Naive thymus-derived CD8-positive, alpha-beta T cell (primary cell): ENCODE measurements around the gene NMT2. TPM values are rescaled to one million over a fixed set of nuclear protein-coding genes. Genes with fewer than 3 reads are reported as not detected.

ENCODE experiments used
- ATAC-seq, 2 donors: fragments of 150-1000 bp; cut with Tn5 transposase in 1 of 2; sonication (Bioruptor Pico), chemical (Tn5 transposase) in 1 of 2; 1 replicate in 1 of 2; 2 replicates in 1 of 2; pipeline ENCODE4 v1.10.0; 2021; ENCODE audit warnings: mild to moderate bottlenecking in 2 of 2, moderate library complexity in 2 of 2
- POLR2A ChIA-PET: fragments of 350-600 bp; sonication (Branson Sonifier 250); formaldehyde crosslinking; loops from one replicate; lab custom pipeline; 2021; ENCODE audit warnings: antibody characterized with exemption; lab: Charles Lee
- DNase-seq, 10 donors: peaks; one replicate each; pipeline versions ENCODE4 v3.0.0 to v3.0.0-alpha.2; 2020 to 2022
- H3K27ac Mint-ChIP-seq, 10 donors: one replicate each; pipeline ENCODE4 v1.8.0; 2020 to 2022; ENCODE audit warnings: mild to moderate bottlenecking in 10 of 10, mixed read lengths in 10 of 10, moderate library complexity in 4 of 10, inconsistent platforms in 1 of 10
- H3K27me3 Mint-ChIP-seq, 5 donors: one replicate each; pipeline ENCODE4 v1.8.0; 2021 to 2022; ENCODE audit warnings: mixed read lengths in 5 of 5
- H3K36me3 Mint-ChIP-seq, 3 donors: one replicate each; pipeline ENCODE4 v1.8.0; 2020 to 2022; ENCODE audit warnings: mixed read lengths in 3 of 3, mild to moderate bottlenecking in 2 of 3, inconsistent platforms in 1 of 3
- H3K4me1 Mint-ChIP-seq, 4 donors: one replicate each; pipeline ENCODE4 v1.8.0; 2021 to 2022; ENCODE audit warnings: mixed read lengths in 4 of 4
- H3K4me3 Mint-ChIP-seq, 10 donors: one replicate each; pipeline ENCODE4 v1.8.0; 2020 to 2022; ENCODE audit warnings: mild to moderate bottlenecking in 10 of 10, mixed read lengths in 10 of 10, moderate library complexity in 6 of 10, inconsistent platforms in 1 of 10
- H3K9me3 Mint-ChIP-seq, 9 donors: one replicate each; pipeline ENCODE4 v1.8.0; 2020 to 2022; ENCODE audit warnings: mixed read lengths in 9 of 9, mild to moderate bottlenecking in 3 of 9, inconsistent platforms in 1 of 9, moderate library complexity in 1 of 9
- polyA plus RNA-seq, 3 donors: library from polyadenylated mRNA; unstranded; fragments of 300-500 nt; fragmentation: Illumina TruSeq; gene quantifications; one replicate each; pipeline ENCODE4 v1.2.3, GENCODE V29; 2021
- total RNA-seq, 8 experiments: library from RNA in 2 of 8; stranded (reverse) in 2 of 8; gene quantifications; one replicate each; pipeline ENCODE4 v1.2.3 and lab custom pipeline; 2021 to 2026

NMT2 gene
- total and polyA plus RNA-seq, 5 experiments from 2014 or later: 31.7 to 86.4 (median 40.4) TPM

DNA sequence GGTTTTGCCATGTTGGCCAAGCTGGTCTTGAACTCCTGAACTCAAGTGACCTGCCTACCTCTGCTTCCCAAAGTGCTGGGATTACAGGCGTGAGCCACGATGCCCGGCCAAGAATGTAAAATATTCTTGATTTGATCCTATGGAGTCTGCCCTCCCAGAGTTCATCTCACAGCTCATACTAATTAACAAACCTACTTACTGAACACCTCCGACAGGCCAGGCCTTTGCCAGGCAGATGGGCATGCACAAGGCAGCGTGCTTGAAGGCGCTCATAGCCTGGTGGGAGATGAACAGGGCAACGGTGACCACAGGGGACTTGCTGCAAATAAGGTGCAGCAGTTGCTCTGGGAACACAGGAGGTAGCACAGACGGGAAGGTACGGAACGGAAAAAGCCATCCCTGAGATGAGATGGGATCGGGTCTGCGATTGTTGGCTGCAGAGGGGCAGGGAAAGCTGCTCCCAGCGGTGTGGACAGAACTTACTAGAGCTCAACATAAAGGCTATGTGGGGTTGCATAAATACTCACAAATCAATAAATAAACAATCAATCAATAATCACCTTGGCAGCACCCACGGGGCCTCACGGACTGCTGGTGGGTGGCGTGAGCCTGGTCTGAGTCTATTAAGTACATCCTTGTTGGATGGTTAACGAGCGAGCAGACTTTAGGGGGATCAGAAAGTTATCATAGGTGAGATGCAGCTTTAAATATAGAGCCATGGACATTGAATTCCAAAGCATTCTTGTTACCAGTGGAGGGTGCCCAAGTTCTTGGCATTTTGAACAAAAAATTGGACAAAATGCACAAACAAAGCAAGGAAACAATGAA lies 84.6 kb downstream of the NMT2 start:
- Mint-ChIP-seq H3K4me3 (peak overlapping the region in 6 of 10 donors; percentile 9 to 42 (median 36)), H3K27me3 (no peaks in the 10 kb centered on the region), H3K4me1 (peaks cover 0 to 15% (median 0%) of the 10 kb centered on the region in 4 donors), H3K36me3 (no peaks in the 10 kb centered on the region), H3K9me3 (no peaks in the 10 kb centered on the region), H3K27ac (peak overlapping the region in 4 of 10 donors; percentile 24 to 73 (median 46))
- ATAC-seq (no peak), DNase-seq (no peak)
- POLR2A ChIA-PET: interaction anchor here (0.6 kb wide), 1 partner anchor 11 kb away, joined by 3 read pairs; no protein-coding TSS in a partner anchor

DNA sequence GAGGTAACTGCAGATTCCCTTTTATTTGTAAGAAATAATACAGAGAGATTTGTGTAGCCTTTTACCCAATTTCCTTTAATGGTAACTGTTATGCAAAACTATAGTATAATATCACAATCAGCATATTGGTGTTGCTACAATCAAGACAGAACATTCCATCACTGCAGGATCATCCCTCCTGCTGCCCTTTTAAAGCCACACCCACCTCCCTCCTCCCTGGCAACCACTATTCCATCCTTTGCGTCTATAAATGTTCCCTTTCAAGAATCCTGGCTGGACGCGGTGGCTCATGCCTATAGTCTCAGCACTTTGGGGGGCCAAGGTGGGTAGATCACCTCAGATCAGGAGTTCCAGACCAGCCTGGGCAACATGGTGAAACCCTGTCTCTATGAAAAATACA lies 93.1 kb downstream of the NMT2 start:
- Mint-ChIP-seq H3K9me3 (no peaks in the 10 kb centered on the region), H3K4me1 (no peaks in the 10 kb centered on the region), H3K27ac (peak overlapping the region in 1 of 10 donors; percentile 59), H3K36me3 (peaks cover 0 to 3% (median 0%) of the 10 kb centered on the region in 3 donors), H3K4me3 (no peak overlapping the region), H3K27me3 (peaks cover 0 to 5% (median 0%) of the 10 kb centered on the region in 5 donors)
- DNase-seq (no peak), ATAC-seq (no peak)
- POLR2A ChIA-PET: no interaction called here

DNA sequence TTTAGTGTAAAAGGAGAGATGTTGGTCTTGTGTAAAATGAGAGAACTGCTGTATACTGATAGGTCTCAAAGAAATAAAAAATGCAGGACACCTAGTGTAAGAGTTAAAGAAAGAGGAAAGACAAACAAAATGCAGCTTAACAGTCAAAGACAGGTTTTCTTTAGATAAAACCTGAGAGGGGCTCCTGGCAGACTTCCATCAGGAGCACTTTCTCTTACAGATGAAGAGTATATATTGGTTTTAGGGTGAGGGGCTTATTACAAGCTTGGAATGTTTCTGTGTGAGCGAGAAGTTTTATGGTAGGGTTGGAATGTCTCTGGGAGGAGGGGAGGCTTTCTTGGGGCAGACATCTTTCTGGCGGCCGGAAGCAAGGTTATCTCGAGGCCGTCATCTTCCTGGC lies 96.1 kb downstream of the NMT2 start:
- H3K4me3 Mint-ChIP-seq: no peak overlapping the region

DNA sequence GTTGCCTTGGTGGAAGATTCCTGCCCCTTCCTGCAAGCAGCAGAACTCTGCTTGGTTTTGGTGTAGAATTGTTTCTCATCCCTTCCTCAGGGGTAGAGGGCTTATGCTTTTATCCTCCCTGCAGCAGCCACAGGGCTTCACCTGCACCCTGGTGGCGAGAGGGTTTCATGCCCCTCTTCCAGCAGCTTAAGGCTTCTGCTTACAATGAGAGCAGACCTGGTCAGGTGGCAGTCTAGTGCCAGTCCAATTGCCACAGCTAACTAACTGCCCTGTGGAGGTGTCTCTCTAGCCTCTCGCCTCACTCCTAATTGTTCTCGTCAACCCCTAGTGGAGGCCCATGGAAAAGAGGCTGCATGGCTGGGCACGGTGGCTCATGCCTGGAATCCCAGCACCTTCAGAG lies 99.3 kb downstream of the NMT2 start:
- peaks cover 0 to 6% (median 3%) of the 10 kb centered on the region in 3 donors for H3K36me3 Mint-ChIP-seq
- DNase-seq: no peak
- POLR2A ChIA-PET: no interaction called here
- ATAC-seq: no peak
- no peak overlapping the region for H3K27ac Mint-ChIP-seq
- peaks cover 0 to 11% (median 4%) of the 10 kb centered on the region in 9 donors for H3K9me3 Mint-ChIP-seq
- H3K4me3 Mint-ChIP-seq: no peak overlapping the region
- H3K4me1 Mint-ChIP-seq: no peaks in the 10 kb centered on the region
- peaks cover 2 to 13% (median 4%) of the 10 kb centered on the region in 5 donors for H3K27me3 Mint-ChIP-seq

More for the DNA sequence above, 96.1 kb downstream of the NMT2 start:
- no peak overlapping the region for H3K27ac Mint-ChIP-seq
- ATAC-seq: no peak
- peaks cover 0 to 9% (median 1%) of the 10 kb centered on the region in 5 donors for H3K27me3 Mint-ChIP-seq
- H3K4me1 Mint-ChIP-seq: no peaks in the 10 kb centered on the region
- DNase-seq: no peak
- POLR2A ChIA-PET: no interaction called here
- peaks cover 0 to 3% (median 0%) of the 10 kb centered on the region in 3 donors for H3K36me3 Mint-ChIP-seq
- peaks cover 0 to 7% (median 0%) of the 10 kb centered on the region in 9 donors for H3K9me3 Mint-ChIP-seq

DNA sequence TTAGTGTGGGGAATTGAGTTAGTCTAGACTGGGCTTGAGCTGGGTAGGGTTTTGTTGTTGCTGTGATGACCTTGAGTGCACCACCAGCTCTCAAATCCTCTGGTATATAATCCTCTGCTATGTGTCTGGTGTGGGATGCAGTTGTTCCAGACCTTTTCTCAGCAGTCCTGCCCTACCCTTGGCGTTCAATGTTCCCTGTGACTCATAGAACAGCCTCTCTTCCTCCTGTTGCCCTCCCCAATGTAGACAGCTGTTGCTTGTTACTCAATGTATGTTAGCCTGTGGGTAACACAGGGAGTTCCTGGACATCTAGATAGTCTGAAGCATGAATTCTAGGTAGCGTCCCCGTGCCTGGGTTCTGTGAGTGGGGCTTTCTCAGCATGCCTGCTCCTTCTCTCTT lies 99.7 kb downstream of the NMT2 start:
- peaks cover 0 to 11% (median 4%) of the 10 kb centered on the region in 9 donors for H3K9me3 Mint-ChIP-seq
- H3K36me3 Mint-ChIP-seq: peaks cover 0 to 6% (median 3%) of the 10 kb centered on the region in 3 donors
- H3K4me1 Mint-ChIP-seq: no peaks in the 10 kb centered on the region
- H3K4me3 Mint-ChIP-seq: no peak overlapping the region
- POLR2A ChIA-PET: no interaction called here
- no peak overlapping the region for H3K27ac Mint-ChIP-seq
- peaks cover 2 to 13% (median 4%) of the 10 kb centered on the region in 5 donors for H3K27me3 Mint-ChIP-seq
- ATAC-seq: no peak
- DNase-seq: no peak

DNA sequence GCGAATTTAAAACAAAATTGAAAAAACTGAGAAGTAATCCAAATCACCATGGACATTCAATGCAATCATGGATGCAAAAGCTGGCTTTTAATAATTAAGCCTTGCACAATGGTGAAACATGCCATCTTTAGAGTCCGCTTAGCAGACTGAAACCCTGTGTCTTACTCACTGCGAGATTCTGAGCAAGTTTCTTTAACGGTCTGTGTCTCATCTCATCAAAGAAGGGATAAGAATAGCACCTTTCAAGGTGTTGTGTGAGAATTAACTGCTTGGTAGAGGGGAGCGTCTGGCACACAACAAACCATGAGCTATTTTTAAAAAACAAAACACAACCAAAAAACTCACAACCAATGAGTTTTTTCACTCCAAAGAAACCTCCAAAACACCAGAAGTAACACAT lies 101.3 kb downstream of the NMT2 start:
- peaks cover 2 to 8% (median 4%) of the 10 kb centered on the region in 5 donors for H3K27me3 Mint-ChIP-seq
- POLR2A ChIA-PET: interaction anchor here (0.6 kb wide), 1 partner anchor 36 kb away, joined by 3 read pairs; no protein-coding TSS in a partner anchor
- no peak overlapping the region for H3K4me3 Mint-ChIP-seq
- no peaks in the 10 kb centered on the region for H3K4me1 Mint-ChIP-seq
- DNase-seq: no peak
- peaks cover 0 to 11% (median 5%) of the 10 kb centered on the region in 9 donors for H3K9me3 Mint-ChIP-seq
- ATAC-seq: no peak
- no peak overlapping the region for H3K27ac Mint-ChIP-seq
- peaks cover 0 to 6% (median under 1%) of the 10 kb centered on the region in 3 donors for H3K36me3 Mint-ChIP-seq

DNA sequence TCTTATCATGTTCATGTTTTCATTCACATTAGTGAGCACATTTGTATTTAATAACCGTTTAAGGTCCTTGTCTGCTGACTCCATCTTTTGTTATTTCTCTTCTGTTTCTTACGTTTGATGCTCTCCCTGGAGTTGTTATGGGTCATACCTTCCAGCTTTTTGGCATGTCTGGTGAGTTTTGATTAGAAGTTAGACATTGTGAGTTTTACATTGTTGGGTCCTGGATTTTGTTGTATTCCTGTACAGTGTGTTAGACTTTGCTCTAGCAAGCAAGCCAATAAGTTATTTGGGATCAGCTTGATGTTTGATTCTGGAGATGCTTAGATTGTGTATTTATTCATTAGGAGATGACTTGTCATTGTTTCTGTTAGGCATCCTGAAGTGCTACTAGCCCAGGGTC lies 107.9 kb downstream of the NMT2 start:
- DNase-seq: no peak
- no peak for ATAC-seq
- H3K4me1 Mint-ChIP-seq: no peaks in the 10 kb centered on the region
- H3K9me3 Mint-ChIP-seq: peaks cover 10 to 29% (median 19%) of the 10 kb centered on the region in 9 donors
- H3K27ac Mint-ChIP-seq: no peak overlapping the region
- H3K4me3 Mint-ChIP-seq: no peak overlapping the region
- peaks cover 0 to 25% (median 15%) of the 10 kb centered on the region in 3 donors for H3K36me3 Mint-ChIP-seq
- H3K27me3 Mint-ChIP-seq: peaks cover 2 to 23% (median 12%) of the 10 kb centered on the region in 5 donors
- POLR2A ChIA-PET: no interaction called here

DNA sequence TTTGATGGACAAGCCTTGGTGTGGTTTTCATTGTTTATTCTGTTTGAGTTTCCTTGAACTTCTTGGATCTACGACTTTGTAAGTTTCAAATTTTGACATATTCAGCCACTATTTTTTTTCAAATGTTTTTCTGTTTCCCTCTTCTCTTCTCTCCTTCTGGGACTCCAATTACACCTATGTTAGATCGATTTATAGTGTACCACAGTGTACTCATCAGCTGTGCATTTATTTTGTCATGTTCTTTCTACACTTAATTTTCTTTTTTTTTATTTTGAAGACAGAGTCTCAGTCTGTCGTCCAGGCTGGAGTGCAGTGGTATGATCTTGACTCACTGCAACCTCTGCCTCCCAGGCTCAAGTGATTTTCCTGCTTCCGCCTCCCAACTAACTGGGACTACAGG lies 108.6 kb downstream of the NMT2 start:
- Mint-ChIP-seq H3K4me3 (no peak overlapping the region), H3K27me3 (peaks cover 2 to 23% (median 9%) of the 10 kb centered on the region in 5 donors), H3K9me3 (peaks cover 9 to 24% (median 17%) of the 10 kb centered on the region in 9 donors), H3K36me3 (peaks cover 0 to 18% (median 15%) of the 10 kb centered on the region in 3 donors), H3K4me1 (no peaks in the 10 kb centered on the region), H3K27ac (no peak overlapping the region)
- POLR2A ChIA-PET: no interaction called here
- DNase-seq: no peak
- ATAC-seq: no peak

DNA sequence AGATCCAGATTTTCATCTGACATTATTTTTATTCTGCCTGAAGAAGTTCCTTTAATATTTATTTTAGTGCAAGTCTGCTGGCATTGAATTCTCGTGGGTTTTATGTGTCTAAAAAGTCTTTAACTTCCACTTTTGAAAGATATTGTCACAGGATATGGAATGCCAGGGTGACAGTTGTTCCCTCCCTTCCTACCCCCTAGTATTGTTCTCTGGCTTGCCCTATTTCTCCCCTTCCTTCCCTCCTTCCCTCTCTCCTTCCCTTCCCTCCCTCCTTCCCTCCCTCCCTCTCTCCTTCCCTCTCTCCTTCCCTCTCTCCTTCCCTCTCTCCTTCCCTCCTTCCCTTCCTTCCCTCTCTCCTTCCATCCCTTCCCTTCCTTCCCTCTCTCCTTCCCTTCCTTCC lies 109.8 kb downstream of the NMT2 start:
- peaks cover 2 to 20% (median 9%) of the 10 kb centered on the region in 5 donors for H3K27me3 Mint-ChIP-seq
- DNase-seq: no peak
- POLR2A ChIA-PET: no interaction called here
- no peak overlapping the region for H3K4me3 Mint-ChIP-seq
- no peak overlapping the region for H3K27ac Mint-ChIP-seq
- H3K4me1 Mint-ChIP-seq: no peaks in the 10 kb centered on the region
- no peak for ATAC-seq
- peaks cover 9 to 24% (median 17%) of the 10 kb centered on the region in 9 donors for H3K9me3 Mint-ChIP-seq
- H3K36me3 Mint-ChIP-seq: peaks cover 0 to 18% (median 15%) of the 10 kb centered on the region in 3 donors

Other genes with a start within 250 kb of the NMT2 start
- 10 to 100 TPM; 24.0 to 32.4 TPM for gene DCLRE1C, start 214.6 kb downstream of the NMT2 start, total RNA-seq
- gene DCLRE1C, start 214.6 kb downstream of the NMT2 start, polyA plus RNA-seq: 10 to 100 TPM; 15.8 to 20.5 (median 16.9) TPM
- gene MEIG1, start 209.3 kb downstream of the NMT2 start, total RNA-seq: not detected
- 1 to 10 TPM in 1 of 3 donors, under 1 TPM in 1, not detected in 1; 0.55 to 2.2 TPM for gene MEIG1, start 209.3 kb downstream of the NMT2 start, polyA plus RNA-seq
- gene OLAH, start 124.8 kb downstream of the NMT2 start, total RNA-seq: not detected
- not detected for gene OLAH, start 124.8 kb downstream of the NMT2 start, polyA plus RNA-seq
- gene ACBD7, start 79.9 kb downstream of the NMT2 start, total RNA-seq: 1 to 10 TPM in 1 of 2 experiments, not detected in 1; 1.2 TPM
- under 1 TPM in 1 of 3 donors, not detected in 2; 0.19 TPM for gene ACBD7, start 79.9 kb downstream of the NMT2 start, polyA plus RNA-seq
- gene RPP38, start 71.3 kb downstream of the NMT2 start, total RNA-seq: 10 to 100 TPM; 15.0 to 15.5 TPM
- gene RPP38, start 71.3 kb downstream of the NMT2 start, polyA plus RNA-seq: 10 to 100 TPM; 19.9 to 32.0 (median 21.3) TPM
- 1 to 10 TPM; 6.1 to 6.9 TPM for gene FAM171A1, start 202.6 kb upstream of the NMT2 start, total RNA-seq
- gene FAM171A1, start 202.6 kb upstream of the NMT2 start, polyA plus RNA-seq: 10 to 100 TPM; 12.9 to 16.0 (median 14.7) TPM